HEK293T (cell line): Measurements from ENCODE around the gene HTRA1.

Experiments used
- CTCF ChIA-PET: fragments of 350-600 bp; formaldehyde crosslinking; extraction: SDS; loops from one replicate; lab custom pipeline; 2021; ENCODE audit warnings: antibody characterized with exemption, inconsistent platforms; lab: Yijun Ruan, JAX
- POLR2A ChIA-PET: fragments of 350-600 bp; formaldehyde crosslinking; extraction: SDS; loops from one replicate; lab custom pipeline; 2020; ENCODE audit warnings: antibody characterized with exemption, inconsistent platforms; lab: Yijun Ruan, JAX
- DNase-seq: peaks from one replicate; pipeline ENCODE4 v3.0.0; 2012; ENCODE audit warnings: mixed read lengths; ENCODE audit errors: extremely low spot score
- ARNT ChIP-seq: fragments of 450-650 bp; IDR thresholded peaks from 2 replicates; pipeline ENCODE4 v1.6.1; 2017; ENCODE audit warnings: mild to moderate bottlenecking
- BHLHE40 ChIP-seq: fragments of 450-650 bp; IDR thresholded peaks from 2 replicates; pipeline ENCODE4 v1.6.1; 2016; ENCODE audit warnings: mild to moderate bottlenecking, moderate library complexity, borderline replicate concordance
- CTBP1 ChIP-seq: fragments of 450-650 bp; IDR thresholded peaks from 2 replicates; pipeline ENCODE4 v1.6.1; 2016; ENCODE audit warnings: borderline replicate concordance
- ELF4 ChIP-seq: fragments of 450-650 bp; IDR thresholded peaks from 2 replicates; pipeline ENCODE4 v1.6.1; 2017; ENCODE audit warnings: antibody characterized with exemption
- FOXA1 ChIP-seq: fragments of 450-650 bp; IDR thresholded peaks from 2 replicates; pipeline ENCODE4 v1.6.1; 2016; ENCODE audit warnings: mild to moderate bottlenecking
- FOXK2 ChIP-seq: fragments of 450-650 bp; IDR thresholded peaks from 2 replicates; pipeline ENCODE4 v1.6.1; 2016; ENCODE audit warnings: mild to moderate bottlenecking
- FOXM1 ChIP-seq: fragments of 450-650 bp; IDR thresholded peaks from 2 replicates; pipeline ENCODE4 v1.6.1; 2017; ENCODE audit warnings: mild to moderate bottlenecking, borderline replicate concordance
- HDGF ChIP-seq: fragments of 450-650 bp; IDR thresholded peaks from 2 replicates; pipeline ENCODE4 v1.6.1; 2017; ENCODE audit warnings: antibody characterized with exemption, borderline replicate concordance
- L3MBTL2 ChIP-seq: fragments of 450-650 bp; conservative IDR thresholded peaks from 2 replicates; pipeline ENCODE4 v1.6.1; 2016; ENCODE audit warnings: mild to moderate bottlenecking
- LEF1 ChIP-seq: fragments of 450-650 bp; IDR thresholded peaks from 2 replicates; pipeline ENCODE4 v1.6.1; 2017; ENCODE audit warnings: mild to moderate bottlenecking, borderline replicate concordance
- NFRKB ChIP-seq: fragments of 450-650 bp; IDR thresholded peaks from 2 replicates; pipeline ENCODE4 v1.6.1; 2016; ENCODE audit warnings: mild to moderate bottlenecking, moderate library complexity
- SP1 ChIP-seq: fragments of 450-650 bp; IDR thresholded peaks from 2 replicates; pipeline ENCODE4 v1.6.1; 2017
- SUZ12 ChIP-seq: fragments of 450-650 bp; IDR thresholded peaks from 2 replicates; pipeline ENCODE4 v1.6.1; 2016; ENCODE audit warnings: mild to moderate bottlenecking
- TARDBP ChIP-seq: fragments of 450-650 bp; IDR thresholded peaks from 2 replicates; pipeline ENCODE4 v1.6.1; 2016
- ZNF384 ChIP-seq: fragments of 450-650 bp; IDR thresholded peaks from 2 replicates; pipeline ENCODE4 v1.6.1; 2016
- TF ChIP-seq, protein P1 (sequence below): fragments of 450-650 bp; IDR thresholded peaks from 2 replicates; pipeline ENCODE4 v1.6.1; 2016

The HTRA1 gene

DNA sequence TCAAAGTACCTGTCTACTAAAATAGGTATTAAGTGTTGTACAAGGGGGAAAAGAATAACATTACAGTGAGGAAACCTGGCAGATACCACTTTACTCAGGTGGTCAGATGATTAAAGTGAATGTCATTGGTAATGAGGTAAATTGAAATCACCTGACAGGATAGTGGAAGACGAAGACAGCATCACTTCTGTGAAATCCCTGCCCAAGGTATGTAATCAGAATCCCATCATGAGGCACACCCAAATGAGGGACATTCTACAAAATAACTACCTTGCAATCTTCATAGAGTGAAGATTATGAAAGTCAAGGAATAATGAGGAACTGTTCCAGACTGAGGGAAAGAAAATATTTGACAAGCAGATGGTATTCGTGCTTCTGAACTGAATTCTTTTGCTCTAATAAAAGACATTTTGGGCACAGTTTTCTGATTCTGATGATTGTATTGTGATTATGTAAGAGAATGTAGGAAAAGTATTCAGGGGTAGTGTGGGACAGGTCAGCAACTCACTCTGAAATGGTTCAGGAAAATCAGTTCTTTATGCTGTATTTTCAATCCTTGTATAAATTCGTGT lies 40.2 kb upstream of the HTRA1 start:
- no peak for DNase-seq
- no peak for TF ChIP-seq FOXA1
- no peak for TF ChIP-seq CTBP1
- no peak for TF ChIP-seq NFRKB
- no peak for TF ChIP-seq FOXK2
- TF ChIP-seq ZNF384, result no peak
- TF ChIP-seq SUZ12, result no peak
- TF ChIP-seq ELF4, result no peak
- TF ChIP-seq, protein P1, sequence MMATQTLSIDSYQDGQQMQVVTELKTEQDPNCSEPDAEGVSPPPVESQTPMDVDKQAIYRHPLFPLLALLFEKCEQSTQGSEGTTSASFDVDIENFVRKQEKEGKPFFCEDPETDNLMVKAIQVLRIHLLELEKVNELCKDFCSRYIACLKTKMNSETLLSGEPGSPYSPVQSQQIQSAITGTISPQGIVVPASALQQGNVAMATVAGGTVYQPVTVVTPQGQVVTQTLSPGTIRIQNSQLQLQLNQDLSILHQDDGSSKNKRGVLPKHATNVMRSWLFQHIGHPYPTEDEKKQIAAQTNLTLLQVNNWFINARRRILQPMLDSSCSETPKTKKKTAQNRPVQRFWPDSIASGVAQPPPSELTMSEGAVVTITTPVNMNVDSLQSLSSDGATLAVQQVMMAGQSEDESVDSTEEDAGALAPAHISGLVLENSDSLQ, result no peak
- no peak for TF ChIP-seq HDGF
- no peak for TF ChIP-seq BHLHE40
- TF ChIP-seq LEF1, result no peak
- TF ChIP-seq FOXM1, result no peak
- CTCF ChIA-PET, result no interaction called here
- POLR2A ChIA-PET, result no interaction called here

DNA sequence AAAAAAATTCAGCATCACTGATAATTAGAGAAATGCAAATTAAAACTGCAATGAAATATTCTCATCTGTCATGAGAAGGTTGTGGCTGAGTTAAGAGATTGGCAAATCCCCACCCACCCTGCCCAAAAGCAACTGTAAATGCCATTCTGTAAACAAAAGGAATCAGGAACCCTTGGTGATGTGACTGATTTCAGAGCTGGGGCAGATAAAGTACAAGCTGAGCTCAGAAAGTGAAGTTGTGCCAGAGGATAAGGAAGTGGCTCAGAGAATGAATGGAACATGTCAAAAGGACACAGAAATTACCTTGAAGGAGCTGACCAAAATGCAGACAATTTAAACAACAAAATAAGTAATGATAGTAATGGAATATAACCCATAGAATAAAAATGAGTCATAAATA lies 39.6 kb upstream of the HTRA1 start:
- TF ChIP-seq ELF4, result no peak
- TF ChIP-seq TARDBP, result no peak
- TF ChIP-seq L3MBTL2, result no peak
- no peak for TF ChIP-seq FOXK2
- TF ChIP-seq SUZ12, result no peak
- ChIA-PET CTCF (interaction anchor here (1.0 kb wide), 1 partner anchor 123 kb away, joined by 3 read pairs; no protein-coding TSS in a partner anchor), POLR2A (no interaction called here)
- no peak for DNase-seq

DNA sequence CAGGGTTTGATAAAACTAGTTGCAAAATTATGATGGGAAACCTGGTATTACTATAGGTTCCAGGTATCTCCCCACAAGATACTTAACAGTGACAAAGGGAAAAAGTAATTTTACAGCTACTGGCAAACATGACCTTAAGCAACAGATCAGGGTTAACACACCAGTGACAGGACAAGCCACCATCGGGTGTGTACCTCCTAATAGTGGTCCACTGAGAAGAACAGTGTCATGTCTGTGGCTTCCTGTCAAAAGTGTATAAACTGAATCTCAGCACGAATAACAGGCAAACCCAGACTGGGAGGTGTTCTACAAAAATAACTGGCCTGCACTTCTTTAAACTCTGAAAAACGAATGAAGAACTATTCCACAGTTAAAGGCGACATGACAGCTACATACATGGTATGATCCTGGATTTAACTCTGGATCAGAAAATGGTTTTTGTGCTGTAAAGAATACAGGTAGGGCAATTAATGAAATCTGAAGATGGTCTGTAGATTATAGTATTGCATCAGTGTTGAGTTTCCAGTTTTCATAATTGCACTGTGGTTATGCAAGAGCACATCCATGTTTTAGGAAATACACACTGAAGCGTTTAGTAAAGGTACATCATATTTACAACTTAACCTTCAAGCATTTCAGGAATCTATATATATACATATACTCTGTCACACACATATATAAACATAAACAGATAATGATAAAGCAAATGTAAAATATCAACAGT lies 38.9 kb upstream of the HTRA1 start:
- ChIA-PET CTCF (interaction anchor here (1.0 kb wide), 1 partner anchor 124 kb away, joined by 3 read pairs; no protein-coding TSS in a partner anchor), POLR2A (no interaction called here)
- no peak for DNase-seq
- TF ChIP-seq SP1 (no peak), BHLHE40 (no peak), LEF1 (no peak), HDGF (no peak), SUZ12 (no peak), ZNF384 (no peak)

DNA sequence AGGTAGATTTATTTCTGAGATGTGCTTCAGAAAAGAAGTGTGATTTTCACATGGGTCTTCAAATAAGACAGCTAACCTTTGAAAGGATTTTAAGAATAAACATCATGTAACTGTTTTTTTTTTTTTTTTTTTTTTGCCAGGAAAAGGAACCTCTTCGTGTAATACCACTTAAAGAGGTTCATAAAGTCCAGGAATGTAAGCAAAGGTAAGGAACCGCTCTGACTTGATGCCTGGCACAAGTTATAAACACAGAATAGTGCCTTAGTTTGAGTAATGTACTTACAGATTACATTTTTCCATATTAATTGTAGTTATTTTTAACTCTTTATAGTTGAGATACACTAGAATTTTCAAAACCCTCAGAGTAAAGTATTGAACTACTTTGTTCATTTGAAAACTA lies 37.3 kb upstream of the HTRA1 start:
- POLR2A ChIA-PET, result no interaction called here
- CTCF ChIA-PET, result interaction anchor here (1.2 kb wide), 1 partner anchor 81 kb away, joined by 4 read pairs; no protein-coding TSS in a partner anchor
- DNase-seq, result no peak
- TF ChIP-seq NFRKB, result no peak
- TF ChIP-seq BHLHE40, result no peak
- TF ChIP-seq LEF1, result no peak
- TF ChIP-seq FOXK2, result no peak
- no peak for TF ChIP-seq SP1
- no peak for TF ChIP-seq FOXA1
- TF ChIP-seq SUZ12, result no peak
- TF ChIP-seq HDGF, result no peak

DNA sequence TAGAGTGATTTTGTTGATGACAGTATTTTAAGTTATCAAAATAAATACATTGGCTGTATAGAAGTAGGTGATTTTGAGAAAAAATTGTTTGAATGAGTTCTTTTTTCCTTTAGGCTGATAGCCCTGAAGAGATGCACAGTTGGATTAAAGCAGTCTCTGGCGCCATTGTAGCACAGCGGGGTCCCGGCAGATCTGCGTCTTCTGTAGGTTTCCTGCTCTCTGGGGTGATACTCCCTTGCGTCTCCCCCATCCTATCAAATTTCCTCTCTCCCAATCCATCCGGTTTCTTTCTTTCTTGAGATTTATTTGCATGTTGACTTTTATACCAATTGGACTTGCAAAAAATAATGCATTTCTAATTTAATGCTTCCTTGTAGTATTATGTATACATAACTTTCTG lies 34.5 kb upstream of the HTRA1 start:
- DNase-seq, result no peak
- POLR2A ChIA-PET, result no interaction called here
- CTCF ChIA-PET, result no interaction called here

DNA sequence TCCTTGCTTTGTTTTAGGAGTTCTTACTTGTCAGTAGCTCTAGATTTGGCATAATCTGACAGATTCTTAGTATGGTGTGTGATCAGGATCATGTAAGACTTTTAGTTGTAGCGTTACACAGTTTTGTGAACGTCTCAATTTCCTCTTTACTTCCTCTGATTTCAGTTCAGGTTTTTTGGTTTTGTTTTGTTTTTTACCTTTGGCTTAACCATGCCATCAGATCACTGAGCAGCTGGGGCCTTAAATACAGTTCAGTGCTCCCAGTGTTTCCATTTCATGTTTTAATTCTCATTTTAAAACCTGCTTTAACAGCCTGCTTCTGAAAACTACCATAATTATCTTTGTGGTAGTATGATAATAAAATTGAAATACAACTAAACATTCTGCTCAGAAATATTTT lies 34.1 kb upstream of the HTRA1 start:
- CTCF ChIA-PET, result no interaction called here
- POLR2A ChIA-PET, result no interaction called here
- TF ChIP-seq FOXA1, result no peak
- no peak for DNase-seq

More for the DNA sequence above, 34.5 kb upstream of the HTRA1 start:
- no peak for TF ChIP-seq ZNF384
- no peak for TF ChIP-seq CTBP1
- TF ChIP-seq, protein P1, result no peak
- no peak for TF ChIP-seq BHLHE40
- no peak for TF ChIP-seq LEF1
- no peak for TF ChIP-seq HDGF
- no peak for TF ChIP-seq FOXA1
- no peak for TF ChIP-seq SUZ12
- no peak for TF ChIP-seq NFRKB
- no peak for TF ChIP-seq ELF4
- no peak for TF ChIP-seq FOXK2
- no peak for TF ChIP-seq SP1
- no peak for TF ChIP-seq ARNT
- TF ChIP-seq TARDBP, result no peak
- TF ChIP-seq FOXM1, result no peak
- no peak for TF ChIP-seq L3MBTL2

DNA sequence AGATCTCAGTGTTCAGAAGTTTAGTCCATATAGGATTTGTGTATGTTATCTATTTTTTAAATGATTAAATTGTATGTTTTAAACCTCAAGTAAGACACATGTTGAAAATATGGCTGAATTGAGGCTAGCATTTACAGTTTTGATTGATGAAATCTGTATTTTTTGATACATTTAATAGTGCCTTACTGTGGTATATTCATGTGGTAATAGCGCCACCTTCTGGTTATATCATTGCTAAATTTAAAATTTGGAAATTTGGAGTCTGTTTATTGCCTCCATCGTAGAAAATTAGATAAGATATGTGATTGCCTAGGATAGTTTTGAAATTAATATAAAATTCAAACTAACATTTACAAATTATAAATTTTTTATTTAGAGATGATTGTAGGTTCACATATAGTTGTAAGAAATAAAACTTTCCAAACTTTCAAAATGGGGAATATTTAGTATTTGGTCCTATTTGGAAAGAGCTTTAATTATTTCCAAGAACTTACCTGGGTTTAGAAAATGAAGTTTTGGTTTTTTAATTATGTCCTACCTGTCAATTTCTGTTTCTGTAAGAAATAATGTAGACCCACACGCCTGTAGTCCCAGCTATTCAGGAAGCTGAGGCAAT lies 26.0 kb upstream of the HTRA1 start:
- ChIA-PET POLR2A (no interaction called here), CTCF (interaction anchor here (0.5 to 4.6 kb wide), 15 partner anchors 11 to 387 kb away, joined by 3 to 38 read pairs (median 4); no protein-coding TSS in a partner anchor)
- TF ChIP-seq ARNT (no peak), FOXA1 (no peak), BHLHE40 (no peak), SP1 (no peak), NFRKB (no peak), SUZ12 (no peak), LEF1 (no peak)
- DNase-seq, result no peak
